ENCODE measurements around the gene CHTOP.

- TF ChIP-seq, protein P1, sequence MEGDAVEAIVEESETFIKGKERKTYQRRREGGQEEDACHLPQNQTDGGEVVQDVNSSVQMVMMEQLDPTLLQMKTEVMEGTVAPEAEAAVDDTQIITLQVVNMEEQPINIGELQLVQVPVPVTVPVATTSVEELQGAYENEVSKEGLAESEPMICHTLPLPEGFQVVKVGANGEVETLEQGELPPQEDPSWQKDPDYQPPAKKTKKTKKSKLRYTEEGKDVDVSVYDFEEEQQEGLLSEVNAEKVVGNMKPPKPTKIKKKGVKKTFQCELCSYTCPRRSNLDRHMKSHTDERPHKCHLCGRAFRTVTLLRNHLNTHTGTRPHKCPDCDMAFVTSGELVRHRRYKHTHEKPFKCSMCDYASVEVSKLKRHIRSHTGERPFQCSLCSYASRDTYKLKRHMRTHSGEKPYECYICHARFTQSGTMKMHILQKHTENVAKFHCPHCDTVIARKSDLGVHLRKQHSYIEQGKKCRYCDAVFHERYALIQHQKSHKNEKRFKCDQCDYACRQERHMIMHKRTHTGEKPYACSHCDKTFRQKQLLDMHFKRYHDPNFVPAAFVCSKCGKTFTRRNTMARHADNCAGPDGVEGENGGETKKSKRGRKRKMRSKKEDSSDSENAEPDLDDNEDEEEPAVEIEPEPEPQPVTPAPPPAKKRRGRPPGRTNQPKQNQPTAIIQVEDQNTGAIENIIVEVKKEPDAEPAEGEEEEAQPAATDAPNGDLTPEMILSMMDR (conservative IDR thresholded peaks at IDR 0.05; ENCODE audit: low read depth in 2 of 2) = no peak
- TF ChIP-seq CREB1 (CRISPR knock-in tag; IDR thresholded peaks at IDR 0.05; ENCODE audit: low read depth) = no peak
- TF ChIP-seq EZH2 (IDR thresholded peaks at IDR 0.05; ENCODE audit: low read depth, unreplicated experiment) = no peak
- no peak for TF ChIP-seq POLR2AphosphoS5 (IDR thresholded peaks at IDR 0.05; ENCODE audit: low read depth)
- no peak for TF ChIP-seq EZH2phosphoT487 (IDR thresholded peaks at IDR 0.05; ENCODE audit: unreplicated experiment)
These were observed 7.4 kb upstream of the CHTOP start for GRCh38 chr1:153626477-153626903.
